ENCODE data around the gene CEND1.
"Not testable (repeated sequence)": the region's sequence is repeated elsewhere in the genome, so short reads cannot be mapped to it uniquely, and the experiment has no call there.

CEND1 gene

GRCh38 chr11:765025-765801 is 24.7 kb downstream of the CEND1 start:
- DNase-seq (ENCODE audit: low read depth in 3 of 3, low spot score in 1 of 3): peak; percentile 29 to 54 (median 34)

GRCh38 chr11:764322-765024 is 25.4 kb downstream of the CEND1 start:
- no peak for DNase-seq (ENCODE audit: low read depth in 3 of 3, low spot score in 1 of 3)

DNA sequence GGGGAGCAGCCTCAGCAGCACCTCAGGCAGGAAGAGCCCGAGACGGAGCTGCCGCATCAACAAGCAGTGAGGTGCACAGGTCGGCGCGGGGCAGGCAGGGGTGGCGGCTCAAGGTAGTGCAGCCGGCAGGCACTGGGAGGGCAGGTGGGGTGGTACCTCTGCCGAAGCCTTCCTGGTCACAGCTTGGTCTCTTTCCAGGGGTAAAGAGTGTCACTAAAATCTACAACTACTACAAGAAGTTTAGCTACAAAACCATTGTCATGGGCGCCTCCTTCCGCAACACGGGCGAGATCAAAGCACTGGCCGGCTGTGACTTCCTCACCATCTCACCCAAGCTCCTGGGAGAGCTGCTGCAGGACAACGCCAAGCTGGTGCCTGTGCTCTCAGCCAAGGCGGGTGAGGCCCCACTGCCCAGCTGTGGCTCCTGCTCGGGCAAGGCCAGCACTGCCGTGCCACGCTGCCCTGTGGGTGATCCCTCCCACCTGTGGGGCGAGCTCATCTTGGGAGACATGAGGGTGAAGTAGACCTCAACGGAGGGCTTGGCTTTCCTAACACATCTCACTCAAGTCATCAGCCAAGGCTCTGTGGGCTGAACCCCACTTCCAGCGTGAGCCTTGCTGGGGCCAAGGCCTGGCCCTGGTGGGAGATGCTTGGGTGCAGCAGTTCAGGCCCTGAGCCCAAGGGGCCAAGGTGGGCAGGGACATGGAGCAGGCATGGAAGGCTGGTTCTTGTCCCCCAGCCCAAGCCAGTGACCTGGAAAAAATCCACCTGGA is 26.2 kb downstream of the CEND1 start:
- no peak for DNase-seq (ENCODE audit: low read depth in 3 of 3, low spot score in 1 of 3)

GRCh38 chr11:763073-763463 is 26.8 kb downstream of the CEND1 start:
- no peak for DNase-seq (ENCODE audit: low read depth in 3 of 3, low spot score in 1 of 3)

DNA sequence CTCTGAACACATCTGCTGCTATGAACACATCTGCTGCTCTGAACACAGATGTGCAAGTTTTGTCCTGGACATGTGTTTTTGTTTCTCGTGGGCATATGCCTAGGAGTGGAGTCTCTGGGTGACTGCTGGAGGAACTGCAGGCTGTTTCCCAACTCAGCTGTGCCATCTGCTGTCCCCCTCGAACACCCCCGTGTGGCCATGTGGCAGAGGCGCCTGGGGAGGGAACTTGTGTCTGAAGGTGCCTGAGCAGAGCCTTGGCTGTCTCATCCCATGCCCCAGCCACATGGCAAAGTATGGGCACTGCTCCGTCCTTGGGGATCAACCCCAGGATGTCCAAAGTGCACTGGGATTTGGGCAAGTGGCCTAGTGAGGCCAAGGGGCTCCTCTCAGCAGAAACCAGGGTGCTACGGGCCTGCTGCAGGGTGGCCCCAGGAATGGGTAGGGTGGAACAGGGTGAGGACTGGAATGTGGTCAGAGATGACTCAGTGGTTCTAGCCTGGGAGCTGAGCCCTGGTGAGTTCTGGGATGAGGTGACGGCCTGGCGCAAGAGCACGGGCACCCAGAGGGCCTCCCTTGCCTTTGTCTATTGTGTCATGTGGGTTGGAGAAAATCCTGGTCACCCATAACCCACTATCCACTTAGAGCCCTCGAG is 27.3 kb downstream of the CEND1 start:
- no peak for DNase-seq (ENCODE audit: low read depth in 3 of 3, low spot score in 1 of 3)

DNA sequence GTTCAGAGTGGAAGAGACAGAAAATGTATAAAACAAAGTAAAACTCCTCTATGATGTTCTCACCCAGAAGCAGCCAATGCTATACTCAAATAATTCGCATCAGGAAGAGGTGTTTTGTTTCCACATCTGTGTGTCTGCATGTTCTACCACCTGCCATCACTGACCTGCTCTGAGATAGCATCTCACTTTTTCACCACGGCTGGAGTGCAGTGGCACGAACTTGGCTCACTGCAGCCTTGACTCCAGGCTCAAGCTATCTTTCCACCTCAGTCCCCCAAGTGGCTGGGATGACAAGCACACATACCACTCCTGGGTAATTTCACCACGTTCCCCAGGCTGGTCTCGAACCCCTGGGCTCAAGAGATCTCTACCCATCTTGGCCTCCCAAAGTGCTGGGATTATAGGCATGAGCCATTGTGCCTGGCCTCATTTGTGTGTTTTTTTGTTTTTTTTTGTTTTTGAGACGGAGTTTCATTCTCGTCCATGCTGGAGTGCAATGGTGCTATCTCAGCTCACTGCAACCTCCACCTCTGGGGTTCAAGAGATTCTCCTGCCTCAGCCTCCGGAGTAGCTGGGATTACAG is 28.3 kb downstream of the CEND1 start:
- no peak for DNase-seq (ENCODE audit: low read depth in 3 of 3, low spot score in 1 of 3)

GRCh38 chr11:760236-760635 is 29.7 kb downstream of the CEND1 start:
- no peak for DNase-seq (ENCODE audit: low read depth in 3 of 3, low spot score in 1 of 3)

- DNase-seq (ENCODE audit: low read depth in 3 of 3, low spot score in 1 of 3): no peak
Observed at GRCh38 chr11:749731-750130, 40.2 kb downstream of the CEND1 start.

DNA sequence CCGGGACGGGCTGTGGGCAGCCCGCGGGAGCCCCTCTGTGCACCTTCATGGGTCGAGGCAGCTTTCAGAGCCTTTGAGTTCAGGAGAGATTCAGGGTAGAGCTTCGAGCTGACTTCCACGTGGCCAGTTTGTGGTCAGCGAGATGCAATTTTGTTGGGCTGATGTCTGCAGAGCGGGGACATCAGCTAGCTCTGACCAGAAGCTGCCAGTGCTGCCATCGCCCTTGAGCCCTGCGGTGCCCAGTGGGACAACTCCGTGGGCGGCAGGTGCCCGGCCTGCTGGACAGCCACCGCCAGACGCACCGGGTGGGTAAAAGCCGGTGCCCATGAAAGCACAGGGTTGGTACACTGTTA is 41.9 kb downstream of the CEND1 start:
- DNase-seq (ENCODE audit: low read depth in 3 of 3, low spot score in 1 of 3): no peak

DNA sequence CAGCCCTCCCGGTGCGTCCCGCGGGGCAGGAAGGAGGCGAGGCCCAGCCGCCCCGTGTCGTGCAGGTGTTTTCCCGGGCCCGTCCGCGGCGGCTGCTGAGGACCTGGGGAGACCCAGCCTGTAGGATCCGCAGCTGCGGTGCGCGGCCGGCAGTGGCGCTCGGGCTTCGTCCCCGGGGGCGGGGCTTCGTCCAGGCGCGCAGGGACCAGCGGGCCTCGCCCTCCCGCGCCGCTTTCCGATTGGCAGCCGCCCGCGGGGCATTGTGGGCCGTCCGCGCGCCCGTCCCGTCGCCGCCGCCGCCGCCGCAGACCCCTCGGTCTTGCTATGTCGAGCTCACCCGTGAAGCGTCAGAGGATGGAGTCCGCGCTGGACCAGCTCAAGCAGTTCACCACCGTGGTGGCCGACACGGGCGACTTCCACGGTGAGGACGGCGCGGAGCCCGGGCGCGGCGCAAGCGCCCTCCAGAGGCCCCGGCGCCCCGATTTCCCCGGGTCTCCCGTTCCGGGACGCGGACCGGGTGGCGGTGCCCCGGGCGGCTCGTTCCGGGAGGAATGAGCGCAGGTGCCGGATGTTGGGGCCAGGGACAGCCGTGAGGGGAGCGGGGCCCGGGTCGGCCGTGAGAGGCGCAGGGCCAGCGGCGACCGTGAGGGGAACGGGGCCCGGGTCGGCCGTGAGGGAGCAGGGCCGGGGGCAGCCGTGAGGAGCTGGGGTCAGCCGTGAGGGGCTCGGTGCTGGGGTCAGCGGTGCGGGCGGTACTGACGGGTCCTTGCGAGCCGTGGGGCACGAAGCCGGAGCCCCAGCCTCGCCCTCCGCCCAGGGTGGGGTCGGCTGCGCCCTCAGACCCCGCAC is 42.5 kb downstream of the CEND1 start, which contains the start of gene TALDO1:
Gene TALDO1 (plus strand): TSS at position 307 of the 849 bp plus-strand sequence. CDS start 18 bp downstream, at position 325.
- peak; percentile 49 to 71 (median 53) for DNase-seq (ENCODE audit: low read depth in 3 of 3, low spot score in 1 of 3)

- DNase-seq (ENCODE audit: low read depth in 3 of 3, low spot score in 1 of 3): no peak
Observed at GRCh38 chr11:746289-747157, 43.4 kb downstream of the CEND1 start.

DNA sequence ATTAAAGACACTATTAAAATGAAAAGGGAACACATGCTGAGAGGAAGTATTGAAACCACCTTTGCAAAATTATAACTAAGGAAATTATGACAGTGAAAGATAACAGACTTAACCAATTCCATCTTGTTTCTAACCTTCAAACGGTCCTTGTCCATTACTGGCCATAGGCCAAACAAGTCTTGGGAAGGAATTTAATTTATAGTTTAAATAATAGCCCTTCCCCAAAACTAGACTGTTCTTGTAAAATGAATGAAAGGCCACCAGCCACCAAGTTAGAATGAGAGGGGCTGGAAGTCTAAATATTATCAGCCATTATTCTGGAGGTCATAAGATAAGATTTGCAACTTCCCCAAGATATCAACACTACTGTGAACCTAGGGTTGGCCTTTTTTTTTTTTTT is 44.5 kb downstream of the CEND1 start:
- DNase-seq (ENCODE audit: low read depth in 3 of 3, low spot score in 1 of 3): no peak

- DNase-seq (ENCODE audit: low read depth in 3 of 3, low spot score in 1 of 3): no peak
Observed at GRCh38 chr11:742571-743201, 47.2 kb downstream of the CEND1 start.

DNA sequence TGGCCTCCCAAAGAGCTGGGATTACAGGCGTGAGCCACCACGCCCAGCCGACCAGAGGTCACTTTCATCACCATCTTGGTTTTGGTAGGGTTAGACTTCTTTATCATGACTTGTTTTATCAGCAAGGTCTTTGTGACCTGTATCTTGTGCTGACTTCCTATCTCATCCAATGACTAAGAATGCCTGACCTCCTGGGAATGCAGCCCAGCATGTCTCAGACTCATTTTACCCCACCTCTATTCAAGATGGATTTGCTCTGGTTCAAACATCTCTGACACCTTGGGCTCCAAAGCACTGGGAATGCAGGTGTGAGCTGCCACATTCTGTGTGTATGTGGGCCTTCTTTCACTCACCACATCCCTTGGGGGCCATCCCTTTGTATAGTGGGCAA is 47.7 kb downstream of the CEND1 start:
- no peak for DNase-seq (ENCODE audit: low read depth in 3 of 3, low spot score in 1 of 3)

- DNase-seq (ENCODE audit: low read depth in 3 of 3, low spot score in 1 of 3): not testable (repeated sequence)
Observed at GRCh38 chr11:737899-738298, 52.0 kb downstream of the CEND1 start.

DNA sequence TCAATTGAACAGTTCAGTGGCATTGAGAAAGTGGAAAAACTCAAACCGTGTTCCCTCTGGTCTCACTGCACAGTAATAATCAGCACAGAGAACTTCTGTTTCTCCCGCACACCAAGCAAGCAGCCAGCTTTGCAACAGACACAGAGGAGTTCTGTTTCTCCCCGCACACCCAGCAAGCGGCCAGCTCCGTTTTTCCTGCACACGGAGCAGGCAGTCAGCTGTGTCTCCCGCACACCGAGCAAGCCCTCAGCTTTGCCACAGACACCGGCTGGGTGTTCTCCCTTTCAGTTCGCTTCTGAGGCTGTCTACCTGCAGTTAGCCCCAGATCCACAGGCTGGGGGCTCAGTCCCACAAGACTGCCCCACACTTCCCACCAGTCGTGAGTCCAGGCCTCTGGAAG is 52.5 kb downstream of the CEND1 start:
- no peak for DNase-seq (ENCODE audit: low read depth in 3 of 3, low spot score in 1 of 3)

Measured in stimulated activated CD4-positive, alpha-beta T cell treated with anti-CD3 and anti-CD28 coated beads, TNF-alpha, amount 100 ng/mL, for 1 hour (primary cell).